T-cell (primary cell): ENCODE data around the gene SRSF2. TPM values are rescaled to one million over a fixed set of nuclear protein-coding genes. Genes with fewer than 3 reads are reported as not detected.

ENCODE experiments used
- ATAC-seq, 4 experiments: fragments of 200-7000 bp in 3 of 4; fragments of 150-1000 bp in 1 of 4; cut with Tn5 transposase; replicated peaks in 1 of 4; 1 replicate in 3 of 4; 2 replicates in 1 of 4; pipeline ENCODE4 v1.10.0; 2021; ENCODE audit warnings: moderate library complexity in 3 of 4, mild to moderate bottlenecking in 2 of 4, moderate number of reproducible peaks in 1 of 4
- CTCF ChIA-PET, 2 donors: fragments of 300-600 bp; sonication (Branson Sonifier 250); formaldehyde crosslinking; loops; one replicate each; lab custom pipeline; 2022; ENCODE audit warnings: antibody characterized with exemption in 2 of 2; lab: Charles Lee
- POLR2A ChIA-PET, 2 donors: fragments of 300-600 bp; sonication (Branson Sonifier 250); formaldehyde crosslinking; loops; one replicate each; lab custom pipeline; 2022; ENCODE audit warnings: antibody characterized with exemption in 2 of 2; lab: Charles Lee
- DNase-seq, 35 experiments: peaks; one replicate each; pipeline versions ENCODE4 v3.0.0 to v3.0.0-alpha.2; 2013 to 2023
- H3K27ac ChIP-seq: one replicate; pipeline ENCODE4 v1.5.1; 2013; ENCODE audit warnings: low read length
- H3K27me3 ChIP-seq, 2 experiments: replicated peaks in 1 of 2; 1 replicate in 1 of 2; 2 replicates in 1 of 2; pipeline versions ENCODE4 v1.6.1 to v1.7.0; 2013; ENCODE audit warnings: low read length in 1 of 2, mixed read lengths in 1 of 2; ENCODE audit not compliant: control insufficient read depth in 2 of 2, insufficient read depth in 2 of 2; ENCODE audit errors: extremely low read depth in 1 of 2
- H3K36me3 ChIP-seq, 2 donors: 1 replicate in 1 of 2; 2 replicates in 1 of 2; pipeline versions ENCODE4 v1.6.1 to v1.7.0; 2013; ENCODE audit warnings: low read length in 1 of 2; ENCODE audit not compliant: control insufficient read depth in 2 of 2, insufficient read depth in 1 of 2; ENCODE audit errors: extremely low read depth in 1 of 2
- H3K4me1 ChIP-seq, 2 experiments: 1 replicate in 1 of 2; 2 replicates in 1 of 2; pipeline versions ENCODE4 v1.6.1 to v1.7.0; 2013; ENCODE audit warnings: low read length in 2 of 2, mixed read lengths in 1 of 2; ENCODE audit not compliant: insufficient read depth in 2 of 2, control insufficient read depth in 1 of 2; ENCODE audit errors: extremely low read depth in 1 of 2
- H3K4me3 ChIP-seq, 2 donors: 1 replicate in 1 of 2; 2 replicates in 1 of 2; pipeline versions ENCODE4 v1.5.1 to v1.7.0; 2013; ENCODE audit warnings: mild to moderate bottlenecking in 2 of 2, low read length in 1 of 2, moderate library complexity in 1 of 2; ENCODE audit not compliant: control insufficient read depth in 1 of 2; ENCODE audit errors: extremely low read depth in 1 of 2
- H3K9me3 ChIP-seq: 2 replicates; pipeline ENCODE4 v1.7.0; 2013
- H3K27ac Mint-ChIP-seq, 2 donors: one replicate each; pipeline ENCODE4 v1.8.0; 2020 to 2021; ENCODE audit warnings: mild to moderate bottlenecking in 2 of 2, mixed read lengths in 2 of 2
- H3K27me3 Mint-ChIP-seq, 2 donors: one replicate each; pipeline ENCODE4 v1.8.0; 2021 to 2022; ENCODE audit warnings: mixed read lengths in 2 of 2
- H3K36me3 Mint-ChIP-seq: one replicate; pipeline ENCODE4 v1.8.0; 2021; ENCODE audit warnings: mixed read lengths
- H3K4me1 Mint-ChIP-seq, 3 donors: one replicate each; pipeline ENCODE4 v1.8.0; 2020 to 2022; ENCODE audit warnings: mixed read lengths in 3 of 3, mild to moderate bottlenecking in 1 of 3
- H3K4me3 Mint-ChIP-seq, 3 donors: one replicate each; pipeline ENCODE4 v1.8.0; 2020 to 2022; ENCODE audit warnings: mild to moderate bottlenecking in 3 of 3, mixed read lengths in 3 of 3, moderate library complexity in 3 of 3
- H3K9me3 Mint-ChIP-seq, 3 donors: one replicate each; pipeline ENCODE4 v1.8.0; 2020 to 2022; ENCODE audit warnings: mixed read lengths in 3 of 3
- WGBS: methylation state at CpG from one replicate; pipeline ENCODE4 v1.1.5; 2013; ENCODE audit warnings: missing lambda C conversion rate; ENCODE audit not compliant: insufficient coverage; 5-methylcytosine and 5-hydroxymethylcytosine counted together
- total RNA-seq, 35 experiments: library from RNA in 6 of 35; stranded (reverse) in 6 of 35; fragments of 120-200 nt in 1 of 35; gene quantifications; one replicate each; pipeline versions ENCODE4 v1.2.1 to v1.2.4 and lab custom pipeline; 2013 to 2026

The SRSF2 gene
- total RNA-seq, 5 donors from 2014 or later (not counting 1 experiment from before 2014, with no cell fraction given): 349 to 413 (median 382) TPM

- WGBS: 95% methylated on average over 4 of the region's 10 CpGs
- peaks cover 3 to 38% of the 10 kb centered on the region in 2 experiments for H3K4me1 ChIP-seq
- peaks cover 13 to 77% of the 10 kb centered on the region in 2 donors for H3K36me3 ChIP-seq
- Mint-ChIP-seq H3K9me3 (no peaks in the 10 kb centered on the region), H3K27me3 (no peaks in the 10 kb centered on the region), H3K27ac (peak overlapping the region in 1 of 2 donors; percentile 2), H3K4me3 (no peak overlapping the region), H3K4me1 (peaks cover 33 to 53% (median 48%) of the 10 kb centered on the region in 3 donors), H3K36me3 (peaks cover 56% of the 10 kb centered on the region)
- ChIA-PET CTCF (no interaction called here), POLR2A (interaction anchor here in 1 of 2 donors (0.6 kb wide), 1 partner anchor 10 kb away, joined by 4 read pairs; no protein-coding TSS in a partner anchor)
- H3K9me3 ChIP-seq: no peaks in the 10 kb centered on the region
- ATAC-seq (no peak), DNase-seq (no peak)
- no peaks in the 10 kb centered on the region for H3K27me3 ChIP-seq
- H3K4me3 ChIP-seq: no peak overlapping the region
- H3K27ac ChIP-seq: no peak overlapping the region
Measured at GRCh38 chr17:76721463-76721862, 15.7 kb downstream of the SRSF2 start.

- WGBS: 100% methylated on average over 2 of the region's 9 CpGs
- CTCF ChIA-PET: no interaction called here
- Histone ChIP-seq H3K36me3 (peaks cover 14 to 83% of the 10 kb centered on the region in 2 donors), H3K27ac (no peak overlapping the region), H3K4me1 (peaks cover 4 to 43% of the 10 kb centered on the region in 2 experiments), H3K27me3 (no peaks in the 10 kb centered on the region), H3K9me3 (no peaks in the 10 kb centered on the region), H3K4me3 (no peak overlapping the region)
- Mint-ChIP-seq H3K4me3 (no peak overlapping the region), H3K36me3 (peaks cover 61% of the 10 kb centered on the region), H3K27me3 (no peaks in the 10 kb centered on the region), H3K4me1 (peaks cover 38 to 56% (median 54%) of the 10 kb centered on the region in 3 donors), H3K9me3 (no peaks in the 10 kb centered on the region), H3K27ac (peak overlapping the region in 1 of 2 donors; percentile 34)
- DNase-seq: no peak
- no peak for ATAC-seq
- POLR2A ChIA-PET: interaction anchor here in 1 of 2 donors (0.6 kb wide), 1 partner anchor 11 kb away, joined by 4 read pairs; no protein-coding TSS in a partner anchor
Measured at GRCh38 chr17:76720941-76721340, 16.2 kb downstream of the SRSF2 start.

- ChIA-PET CTCF (no interaction called here), POLR2A (interaction anchor here (0.5 to 1.5 kb wide), 3 partner anchors 7 to 220 kb away, joined by 3 to 5 read pairs (median 4); no protein-coding TSS in a partner anchor)
Measured at GRCh38 chr17:76720211-76720610, 16.9 kb downstream of the SRSF2 start.

GRCh38 chr17:76718516-76718915 is 18.6 kb downstream of the SRSF2 start:
- Histone ChIP-seq H3K27ac (no peak overlapping the region), H3K9me3 (no peaks in the 10 kb centered on the region), H3K36me3 (peaks cover 15 to 88% of the 10 kb centered on the region in 2 donors), H3K27me3 (no peaks in the 10 kb centered on the region), H3K4me1 (peaks cover 9 to 42% of the 10 kb centered on the region in 2 experiments), H3K4me3 (no peak overlapping the region)
- H3K27me3 Mint-ChIP-seq: no peaks in the 10 kb centered on the region
- no peak overlapping the region for H3K4me3 Mint-ChIP-seq
- WGBS: 99% methylated on average over 11 of the region's 16 CpGs
- ChIA-PET CTCF (no interaction called here), POLR2A (interaction anchor here (0.6 to 1.5 kb wide), 2 partner anchors 9 to 284 kb away, joined by 5 read pairs; no protein-coding TSS in a partner anchor)
- H3K27ac Mint-ChIP-seq: no peak overlapping the region
- ATAC-seq (no peak), DNase-seq (no peak)
- H3K9me3 Mint-ChIP-seq: no peaks in the 10 kb centered on the region
- peaks cover 67% of the 10 kb centered on the region for H3K36me3 Mint-ChIP-seq
- H3K4me1 Mint-ChIP-seq: peaks cover 41 to 57% (median 54%) of the 10 kb centered on the region in 3 donors

More at GRCh38 chr17:76720211-76720610, 16.9 kb downstream of the SRSF2 start:
- WGBS: 96% methylated on average over 8 of the region's 9 CpGs
- H3K4me1 ChIP-seq: peaks cover 6 to 44% of the 10 kb centered on the region in 2 experiments
- Mint-ChIP-seq H3K27ac (no peak overlapping the region), H3K27me3 (no peaks in the 10 kb centered on the region), H3K36me3 (peaks cover 60% of the 10 kb centered on the region), H3K4me1 (peaks cover 38 to 57% (median 55%) of the 10 kb centered on the region in 3 donors), H3K9me3 (no peaks in the 10 kb centered on the region), H3K4me3 (no peak overlapping the region)
- peaks cover 15 to 89% of the 10 kb centered on the region in 2 donors for H3K36me3 ChIP-seq
- H3K4me3 ChIP-seq: no peak overlapping the region
- no peaks in the 10 kb centered on the region for H3K9me3 ChIP-seq
- no peak for ATAC-seq
- DNase-seq: no peak
- no peak overlapping the region for H3K27ac ChIP-seq
- no peaks in the 10 kb centered on the region for H3K27me3 ChIP-seq

- peaks cover 11 to 82% of the 10 kb centered on the region in 2 donors for H3K36me3 ChIP-seq
- no peak overlapping the region for H3K4me3 ChIP-seq
- H3K4me1 Mint-ChIP-seq: peaks cover 43 to 52% (median 46%) of the 10 kb centered on the region in 3 donors
- H3K4me3 Mint-ChIP-seq: no peak overlapping the region
- ATAC-seq (no peak), DNase-seq (no peak)
- 100% methylated on average over 2 of the region's 6 CpGs for WGBS
- H3K36me3 Mint-ChIP-seq: peaks cover 53% of the 10 kb centered on the region
- ChIA-PET POLR2A (interaction anchor here in 1 of 2 donors (1.2 to 1.9 kb wide), 2 partner anchors 9 to 11 kb away, joined by 9 to 25 read pairs; partner anchors contain the start of genes JMJD6 and METTL23), CTCF (interaction anchor here (0.5 to 2.1 kb wide), 6 partner anchors 8 to 159 kb away, joined by 3 to 9 read pairs (median 4); partner anchors contain the start of genes JMJD6 (in 1 of the 2) and METTL23 (in 1 of the 2))
- no peaks in the 10 kb centered on the region for H3K9me3 ChIP-seq
- no peaks in the 10 kb centered on the region for H3K27me3 ChIP-seq
- H3K27ac ChIP-seq: peak overlapping the region; percentile 91
- no peaks in the 10 kb centered on the region for H3K27me3 Mint-ChIP-seq
- H3K9me3 Mint-ChIP-seq: no peaks in the 10 kb centered on the region
- peak overlapping the region in 1 of 2 donors; percentile 94 for H3K27ac Mint-ChIP-seq
- peaks cover 11 to 42% of the 10 kb centered on the region in 2 experiments for H3K4me1 ChIP-seq
Measured at GRCh38 chr17:76716839-76717215, 20.3 kb downstream of the SRSF2 start.

- Histone ChIP-seq H3K4me3 (no peak overlapping the region), H3K4me1 (peaks cover 11 to 45% of the 10 kb centered on the region in 2 experiments), H3K27ac (peak overlapping the region; percentile 91), H3K36me3 (peaks cover 6 to 76% of the 10 kb centered on the region in 2 donors), H3K9me3 (no peaks in the 10 kb centered on the region), H3K27me3 (no peaks in the 10 kb centered on the region)
- DNase-seq (peak in 34 of 35 experiments; percentile 47 to 90 (median 69)), ATAC-seq (peak; percentile 66 to 85 (median 74))
- Mint-ChIP-seq H3K27ac (peak overlapping the region; percentile 87 to 94), H3K9me3 (no peaks in the 10 kb centered on the region), H3K36me3 (peaks cover 48% of the 10 kb centered on the region), H3K4me3 (peak overlapping the region; percentile 14 to 63 (median 36)), H3K4me1 (peaks cover 38 to 50% (median 48%) of the 10 kb centered on the region in 3 donors), H3K27me3 (no peaks in the 10 kb centered on the region)
- ChIA-PET CTCF (interaction anchor here in 1 of 2 donors (0.7 to 2.1 kb wide), 7 partner anchors 9 to 194 kb away, joined by 3 to 9 read pairs (median 4); partner anchors contain the start of genes JMJD6 and METTL23), POLR2A (interaction anchor here in 1 of 2 donors (1.2 to 1.9 kb wide), 2 partner anchors 9 to 12 kb away, joined by 9 to 25 read pairs; partner anchors contain the start of genes JMJD6 and METTL23)
- WGBS: 57% methylated on average over 8 of the region's 13 CpGs
Measured at GRCh38 chr17:76716146-76716838, 20.8 kb downstream of the SRSF2 start.
